ENCODE measurements around the gene ZWILCH.

Gene ZWILCH

DNA sequence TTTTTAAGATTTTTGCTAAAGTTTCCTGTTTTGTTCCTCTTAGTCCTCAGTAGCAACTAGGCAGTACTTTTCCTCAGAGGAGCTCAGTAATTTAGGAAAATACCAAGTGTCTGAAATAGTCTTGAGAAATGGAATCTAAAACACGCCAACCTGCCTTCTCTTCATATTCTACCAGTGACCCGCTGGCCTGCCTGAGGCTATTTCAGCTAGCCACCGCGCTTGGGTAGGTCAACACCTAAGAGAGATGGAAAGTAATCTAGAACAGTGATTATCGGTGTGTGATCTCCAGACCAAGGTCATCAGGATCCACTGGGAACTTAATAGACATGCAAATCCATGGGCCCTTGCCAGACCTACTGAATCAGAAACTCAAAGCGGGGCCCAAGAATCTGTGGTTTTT lies 53.1 kb downstream of the ZWILCH start:
- TF ChIP-seq, protein P1, sequence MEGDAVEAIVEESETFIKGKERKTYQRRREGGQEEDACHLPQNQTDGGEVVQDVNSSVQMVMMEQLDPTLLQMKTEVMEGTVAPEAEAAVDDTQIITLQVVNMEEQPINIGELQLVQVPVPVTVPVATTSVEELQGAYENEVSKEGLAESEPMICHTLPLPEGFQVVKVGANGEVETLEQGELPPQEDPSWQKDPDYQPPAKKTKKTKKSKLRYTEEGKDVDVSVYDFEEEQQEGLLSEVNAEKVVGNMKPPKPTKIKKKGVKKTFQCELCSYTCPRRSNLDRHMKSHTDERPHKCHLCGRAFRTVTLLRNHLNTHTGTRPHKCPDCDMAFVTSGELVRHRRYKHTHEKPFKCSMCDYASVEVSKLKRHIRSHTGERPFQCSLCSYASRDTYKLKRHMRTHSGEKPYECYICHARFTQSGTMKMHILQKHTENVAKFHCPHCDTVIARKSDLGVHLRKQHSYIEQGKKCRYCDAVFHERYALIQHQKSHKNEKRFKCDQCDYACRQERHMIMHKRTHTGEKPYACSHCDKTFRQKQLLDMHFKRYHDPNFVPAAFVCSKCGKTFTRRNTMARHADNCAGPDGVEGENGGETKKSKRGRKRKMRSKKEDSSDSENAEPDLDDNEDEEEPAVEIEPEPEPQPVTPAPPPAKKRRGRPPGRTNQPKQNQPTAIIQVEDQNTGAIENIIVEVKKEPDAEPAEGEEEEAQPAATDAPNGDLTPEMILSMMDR (IDR thresholded peaks at IDR 0.05) = no peak
- Histone ChIP-seq H3K27ac (no peak overlapping the region), H3K4me3 (no peak overlapping the region)
- no peak for DNase-seq (ENCODE audit: low spot score)

DNA sequence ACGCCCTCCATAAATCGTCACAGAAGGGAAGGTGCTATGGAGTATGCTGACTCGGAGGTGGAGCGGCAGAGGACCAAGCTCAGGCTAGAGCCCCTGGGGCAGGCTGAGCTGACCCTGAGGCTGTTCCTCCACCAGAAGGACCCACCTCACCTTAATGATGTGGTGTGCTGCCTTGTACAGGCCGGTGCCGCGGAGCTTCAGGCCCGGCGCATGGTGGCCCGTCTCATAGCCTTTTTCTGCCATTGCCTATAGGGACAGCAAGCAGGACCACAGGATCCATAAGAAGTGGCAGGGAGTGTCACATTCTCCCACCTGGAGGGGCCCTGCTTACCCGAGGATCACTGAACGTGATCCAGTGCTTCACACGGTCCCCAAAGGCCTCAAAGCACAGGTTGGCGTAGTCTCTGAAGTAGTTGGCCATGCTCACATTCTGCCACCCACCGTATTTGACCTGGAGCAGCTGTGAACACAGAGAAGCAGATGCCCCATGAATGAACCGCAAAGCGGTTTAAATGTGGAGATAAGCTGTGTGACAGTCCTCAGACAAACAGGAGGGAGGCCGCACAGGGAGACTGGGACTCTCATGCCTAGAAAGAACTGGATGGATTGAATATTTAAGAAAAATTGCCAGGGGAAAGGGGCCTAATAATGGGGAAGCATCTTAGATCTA lies 55.9 kb downstream of the ZWILCH start:
- no peak for DNase-seq (ENCODE audit: low spot score)
- no peak overlapping the region for H3K27ac ChIP-seq
- no peak overlapping the region for H3K4me3 ChIP-seq
- TF ChIP-seq, protein P1 (IDR thresholded peaks at IDR 0.05) = no peak

DNA sequence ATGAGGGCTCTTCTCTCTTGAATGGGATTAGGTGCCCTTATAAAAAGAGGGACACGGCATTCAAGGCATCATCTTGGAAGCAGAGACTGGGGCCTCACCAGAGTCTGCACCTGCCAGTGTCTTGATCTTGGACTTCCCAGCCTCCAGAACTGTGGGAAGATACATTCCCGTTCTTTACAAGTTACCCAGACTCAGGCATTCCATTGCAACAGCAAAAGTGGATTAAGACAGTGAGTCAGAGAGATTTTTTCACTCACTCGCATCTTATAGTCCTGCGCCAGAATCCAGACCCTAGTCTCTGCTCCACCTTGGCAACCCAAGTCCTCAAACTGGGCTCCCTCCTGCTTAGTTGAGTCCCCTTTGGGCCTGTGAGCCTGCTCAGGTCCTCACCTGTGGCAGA lies 58.0 kb downstream of the ZWILCH start:
- no peak for DNase-seq (ENCODE audit: low spot score)
- TF ChIP-seq, protein P1 (IDR thresholded peaks at IDR 0.05) = no peak
- no peak overlapping the region for H3K4me3 ChIP-seq
- H3K27ac ChIP-seq = no peak overlapping the region

DNA sequence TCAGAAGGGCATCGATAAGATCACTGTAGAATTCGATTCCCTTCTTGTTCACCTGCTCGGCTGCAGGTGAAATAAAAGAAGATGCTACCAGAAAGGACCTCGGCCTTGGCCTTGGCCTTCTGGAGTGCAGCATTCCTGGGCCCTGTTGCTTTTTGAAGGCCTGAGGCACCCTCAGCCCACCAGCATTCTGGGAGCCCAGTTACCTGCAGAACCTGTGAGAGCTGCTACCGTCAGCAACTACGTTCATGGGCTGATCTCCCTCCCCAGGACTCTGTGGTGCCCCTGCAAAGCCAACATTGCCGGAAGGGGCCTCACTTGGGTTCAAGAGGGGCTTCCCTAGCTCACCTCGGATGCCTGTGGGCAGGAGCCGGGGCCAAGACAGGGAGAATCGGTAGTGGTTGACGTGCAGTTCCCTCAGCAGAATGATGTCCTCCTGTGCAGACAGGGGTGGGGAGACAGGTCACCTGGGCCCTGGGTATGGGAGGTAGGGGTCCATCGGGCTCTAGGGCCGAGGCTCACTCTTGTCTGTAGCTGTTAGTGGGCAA lies 58.5 kb downstream of the ZWILCH start:
- Histone ChIP-seq H3K27ac (no peak overlapping the region), H3K4me3 (no peak overlapping the region)
- TF ChIP-seq, protein P1 (IDR thresholded peaks at IDR 0.05) = no peak
- DNase-seq (ENCODE audit: low spot score) = no peak

DNA sequence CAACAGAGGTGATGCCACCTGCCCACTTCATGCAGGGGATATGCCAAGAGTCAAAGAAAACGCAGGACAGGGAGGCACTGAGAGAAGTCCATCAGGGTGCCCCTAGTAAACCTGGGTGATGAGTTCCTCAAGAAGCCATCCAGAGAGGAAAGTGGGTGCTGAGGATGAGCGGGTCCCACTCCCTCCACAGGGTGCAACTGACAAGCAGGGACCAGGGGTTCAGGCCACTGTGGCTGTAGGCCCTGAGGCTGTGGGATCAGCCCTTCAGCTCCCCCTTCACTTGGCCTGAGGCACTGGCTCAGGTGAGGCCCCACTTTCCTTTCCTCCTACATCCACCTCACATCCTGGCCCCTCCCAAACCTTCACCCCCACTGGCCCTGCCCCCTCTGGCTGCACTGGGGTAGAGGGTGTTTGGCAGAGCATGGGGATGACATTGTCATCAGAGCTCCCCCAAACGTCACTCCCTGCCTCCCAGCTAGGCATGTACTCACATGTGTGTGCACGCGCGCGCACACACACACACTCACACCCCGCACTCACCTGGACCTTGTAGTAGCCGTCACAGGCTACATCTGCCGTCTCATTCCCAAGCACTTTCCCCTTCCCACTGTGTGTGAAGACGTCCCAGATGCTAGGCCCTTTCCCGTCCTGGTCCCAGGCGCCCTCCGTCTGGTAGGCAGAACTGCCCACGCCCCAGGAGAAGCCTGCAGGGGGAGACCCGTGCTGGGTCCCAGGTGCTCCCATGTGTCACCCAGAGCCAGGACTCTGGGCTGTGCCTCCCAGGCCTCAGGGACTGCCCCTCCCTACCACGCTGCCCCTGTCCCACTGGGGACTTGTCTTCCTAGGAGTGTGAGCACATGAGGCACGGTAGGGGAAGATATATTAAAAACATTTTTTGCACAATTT lies 59.3 kb downstream of the ZWILCH start:
- DNase-seq (ENCODE audit: low spot score) = no peak
- TF ChIP-seq, protein P1 (IDR thresholded peaks at IDR 0.05) = no peak
- Histone ChIP-seq H3K4me3 (no peak overlapping the region), H3K27ac (no peak overlapping the region)

DNA sequence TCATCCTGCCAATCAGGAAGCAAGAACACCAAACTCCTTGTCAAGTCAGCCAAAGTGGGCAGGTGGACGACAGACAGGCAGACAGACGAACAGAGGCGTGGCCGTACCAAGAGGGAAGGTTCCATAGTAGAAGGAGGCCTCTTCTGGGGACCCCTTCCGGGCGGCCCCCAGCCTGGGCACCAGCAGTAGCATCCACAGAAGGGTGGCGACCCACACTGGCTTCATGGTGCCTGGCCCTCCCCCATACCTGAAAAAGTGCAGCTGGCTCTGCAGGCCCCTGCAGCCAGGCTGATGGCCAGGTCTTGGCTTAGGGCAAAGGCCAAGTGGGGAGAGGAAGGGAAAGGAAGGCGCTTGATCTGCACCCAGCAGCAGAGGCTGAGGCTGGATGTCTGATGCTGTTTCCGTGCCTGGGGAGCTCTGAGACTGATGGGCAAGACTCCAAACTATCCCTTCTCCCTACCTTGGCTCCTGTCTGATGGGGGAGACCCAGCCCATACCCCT lies 60.1 kb downstream of the ZWILCH start:
- H3K27ac ChIP-seq = no peak overlapping the region
- TF ChIP-seq, protein P1 (IDR thresholded peaks at IDR 0.05) = no peak
- DNase-seq (ENCODE audit: low spot score) = peak; percentile 62
- no peak overlapping the region for H3K4me3 ChIP-seq

Data from coronary artery (tissue), 2 donors.